Measurements from ENCODE around the gene RNF220.

The RNF220 gene

GRCh38 chr1:44606701-44607281 is 201.7 kb downstream of the RNF220 start:
- no peak overlapping the region for H3K4me3 ChIP-seq (ENCODE audit: low read depth, low read length)
- H3K36me3 ChIP-seq (ENCODE audit: control insufficient read depth in 2 of 2, insufficient read depth in 1 of 2, low read length in 2 of 2), result no peaks in the 10 kb centered on the region
- ChIA-PET CTCF (interaction anchor here (0.6 to 6.4 kb wide), 3 partner anchors 45 to 602 kb away, joined by 3 to 85 read pairs (median 4); no protein-coding TSS in a partner anchor), POLR2A (interaction anchor here (1.1 kb wide), 1 partner anchor 17 kb away, joined by 7 read pairs; no protein-coding TSS in a partner anchor)
- TF ChIP-seq ZNF394 (tag by site-specific recombination; IDR thresholded peaks at IDR 0.05; ENCODE audit: borderline replicate concordance), result no peak
- TF ChIP-seq ZNF501 (tag by site-specific recombination; IDR thresholded peaks at IDR 0.05), result no peak
- TF ChIP-seq ZNF510 (tag by site-specific recombination; IDR thresholded peaks at IDR 0.05; ENCODE audit: insufficient replicate concordance), result no peak
- no peak for TF ChIP-seq GLI4 (tag by site-specific recombination; IDR thresholded peaks at IDR 0.05)
- TF ChIP-seq ZNF792 (tag by site-specific recombination; IDR thresholded peaks at IDR 0.05), result no peak
- TF ChIP-seq ZNF596 (tag by site-specific recombination; IDR thresholded peaks at IDR 0.05), result no peak
- no peak for TF ChIP-seq RBAK (tag by site-specific recombination; IDR thresholded peaks at IDR 0.05)
- no peak for TF ChIP-seq ZNF416 (tag by site-specific recombination; IDR thresholded peaks at IDR 0.05)
- no peak for TF ChIP-seq ZNF558 (tag by site-specific recombination; IDR thresholded peaks at IDR 0.05)
- no peak for TF ChIP-seq ATF2 (tag by site-specific recombination; IDR thresholded peaks at IDR 0.05; ENCODE audit: low read depth)
- TF ChIP-seq ZNF571 (tag by site-specific recombination; IDR thresholded peaks at IDR 0.05), result no peak
- no peak for TF ChIP-seq ZNF785 (tag by site-specific recombination; IDR thresholded peaks at IDR 0.05)
- no peak for TF ChIP-seq ZNF148 (tag by site-specific recombination; IDR thresholded peaks at IDR 0.05; ENCODE audit: borderline replicate concordance)
- no peak for TF ChIP-seq ZNF639 (tag by site-specific recombination; IDR thresholded peaks at IDR 0.05)
- no peak for TF ChIP-seq ZFHX2 (tag by site-specific recombination; conservative IDR thresholded peaks at IDR 0.05)
- no peak for TF ChIP-seq ZNF280C (tag by site-specific recombination; IDR thresholded peaks at IDR 0.05)
- no peak for TF ChIP-seq ZNF391 (tag by site-specific recombination; IDR thresholded peaks at IDR 0.05; ENCODE audit: borderline replicate concordance, low read depth)
- no peak for TF ChIP-seq GFI1B (tag by site-specific recombination; IDR thresholded peaks at IDR 0.05)
- TF ChIP-seq ZSCAN30 (tag by site-specific recombination; IDR thresholded peaks at IDR 0.05), result no peak
- TF ChIP-seq PRDM4 (tag by site-specific recombination; IDR thresholded peaks at IDR 0.05), result no peak
- no peaks in the 10 kb centered on the region for H3K9me3 ChIP-seq (ENCODE audit: control insufficient read depth, insufficient read depth, low read depth, low read length)
- H3K4me1 ChIP-seq (ENCODE audit: control insufficient read depth, insufficient read depth, low read length), result peaks cover 19% of the 10 kb centered on the region
- no peak overlapping the region for H3K27ac ChIP-seq (ENCODE audit: extremely low read depth, low read depth, low read length)
